Measurements from ENCODE around the gene IL17RE. TPM values are rescaled to one million over a fixed set of nuclear protein-coding genes. Genes with fewer than 3 reads are reported as not detected.

IL17RE gene
- total RNA-seq, 1 experiment from 2014 or later = 77.3 TPM

DNA sequence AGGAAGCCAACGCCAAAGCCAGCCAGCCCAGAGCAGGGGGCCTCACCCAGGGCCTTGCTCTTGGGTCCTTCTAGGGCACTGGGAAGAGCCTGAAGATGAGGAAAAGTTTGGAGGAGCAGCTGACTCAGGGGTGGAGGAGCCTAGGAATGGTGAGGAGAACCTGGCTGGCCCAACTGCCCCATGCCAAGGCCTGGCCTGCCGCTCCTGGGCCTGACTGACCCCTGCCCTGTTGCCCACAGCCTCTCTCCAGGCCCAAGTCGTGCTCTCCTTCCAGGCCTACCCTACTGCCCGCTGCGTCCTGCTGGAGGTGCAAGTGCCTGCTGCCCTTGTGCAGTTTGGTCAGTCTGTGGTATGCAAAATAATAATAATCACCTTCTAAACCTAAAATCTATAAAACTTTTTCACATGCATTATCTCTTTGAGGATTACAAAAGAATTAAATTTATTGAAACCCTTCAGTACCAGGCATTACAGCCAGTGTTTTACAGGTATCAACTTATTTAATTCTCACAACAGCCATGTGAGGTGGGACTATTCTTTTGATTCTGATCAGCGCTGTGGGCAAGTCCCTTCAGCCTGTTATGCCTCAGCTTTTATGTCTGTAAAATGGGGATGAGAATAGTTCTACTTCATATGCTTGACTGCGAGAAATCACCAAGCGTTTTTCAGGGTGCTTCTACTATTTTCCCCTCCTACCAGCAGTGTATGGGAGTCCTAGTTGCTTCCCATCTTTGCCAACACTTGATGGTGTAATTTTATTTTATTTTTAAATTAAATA is 15.8 kb downstream of the IL17RE start:
- TF ChIP-seq CTCF (IDR thresholded peaks at IDR 0.05; ENCODE audit: insufficient read depth in 1 of 2, low read depth in 1 of 2, low read length in 1 of 2, severe bottlenecking in 1 of 2, unreplicated experiment in 1 of 2) = no peak
- ChIA-PET POLR2A (interaction anchor here (0.6 kb wide), 1 partner anchor 15 kb away, joined by 3 read pairs; no protein-coding TSS in a partner anchor), CTCF (interaction anchor here (0.8 to 5.0 kb wide), 2 partner anchors 14 to 28 kb away, joined by 4 to 63 read pairs; partner anchors contain the start of gene CRELD1)
- BruUV-seq (replicated peaks) = no TSS peak
- Mint-ChIP-seq H3K27ac (ENCODE audit: unreplicated experiment) (peak overlapping the region; percentile 76), H3K36me3 (ENCODE audit: insufficient read depth, unreplicated experiment) (peaks cover 13% of the 10 kb centered on the region), H3K27me3 (ENCODE audit: insufficient read depth, unreplicated experiment) (no peaks in the 10 kb centered on the region), H3K9me3 (ENCODE audit: unreplicated experiment) (no peaks in the 10 kb centered on the region), H3K4me3 (ENCODE audit: unreplicated experiment) (no peak overlapping the region), H3K4me1 (ENCODE audit: low read depth, unreplicated experiment) (no peaks in the 10 kb centered on the region)
- Histone ChIP-seq H3K4me3 (ENCODE audit: low read depth, low read length) (no peak overlapping the region), H3K9me3 (no peaks in the 10 kb centered on the region), H3K4me1 (peaks cover 21% of the 10 kb centered on the region), H3K27me3 (replicated peaks; ENCODE audit: control insufficient read depth, insufficient read depth, low read length) (no peaks in the 10 kb centered on the region), H3K36me3 (ENCODE audit: control insufficient read depth, insufficient read depth, low read length) (peaks cover 2% of the 10 kb centered on the region; the same call in 1 of the 2 replicates)
- no peak for DNase-seq
- intact Hi-C loops (cut with micrococcal nuclease; ENCODE audit: unreplicated experiment) = loop anchor here (5.0 kb wide), 1 partner anchor 76 kb away; the partner anchor contains the start of gene RPUSD3

DNA sequence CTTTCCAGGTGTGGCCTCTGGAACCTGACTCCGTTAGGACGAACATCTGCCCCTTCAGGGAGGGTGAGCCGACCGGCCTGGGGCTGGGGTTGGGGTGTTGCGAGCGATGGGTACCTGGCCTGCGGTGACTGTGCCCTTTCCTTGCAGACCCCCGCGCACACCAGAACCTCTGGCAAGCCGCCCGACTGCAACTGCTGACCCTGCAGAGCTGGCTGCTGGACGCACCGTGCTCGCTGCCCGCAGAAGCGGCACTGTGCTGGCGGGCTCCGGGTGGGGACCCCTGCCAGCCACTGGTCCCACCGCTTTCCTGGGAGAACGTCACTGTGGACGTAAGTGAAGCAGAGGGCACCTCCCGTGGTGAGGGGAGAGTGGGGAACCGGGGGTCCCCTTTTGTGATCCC is 25.5 kb downstream of the IL17RE start:
- no peaks in the 10 kb centered on the region for H3K4me1 Mint-ChIP-seq (ENCODE audit: low read depth, unreplicated experiment)
- no peaks in the 10 kb centered on the region for H3K27me3 Mint-ChIP-seq (ENCODE audit: insufficient read depth, unreplicated experiment)
- DNase-seq = no peak
- Histone ChIP-seq H3K36me3 (ENCODE audit: control insufficient read depth, insufficient read depth, low read length) (no peaks in the 10 kb centered on the region), H3K4me1 (no peaks in the 10 kb centered on the region), H3K9me3 (no peaks in the 10 kb centered on the region), H3K27me3 (replicated peaks; ENCODE audit: control insufficient read depth, insufficient read depth, low read length) (no peaks in the 10 kb centered on the region), H3K4me3 (ENCODE audit: low read depth, low read length) (no peak overlapping the region)
- intact Hi-C loops (cut with micrococcal nuclease; ENCODE audit: unreplicated experiment) = no loop called here
- ChIA-PET POLR2A (no interaction called here), CTCF (no interaction called here)
- no peak for TF ChIP-seq CTCF (IDR thresholded peaks at IDR 0.05; ENCODE audit: insufficient read depth in 1 of 2, low read depth in 1 of 2, low read length in 1 of 2, severe bottlenecking in 1 of 2, unreplicated experiment in 1 of 2)
- H3K36me3 Mint-ChIP-seq (ENCODE audit: insufficient read depth, unreplicated experiment) = peaks cover 10% of the 10 kb centered on the region
- no peak overlapping the region for H3K27ac Mint-ChIP-seq (ENCODE audit: unreplicated experiment)
- no TSS peak for BruUV-seq (replicated peaks)
- no peaks in the 10 kb centered on the region for H3K9me3 Mint-ChIP-seq (ENCODE audit: unreplicated experiment)
- no peak overlapping the region for H3K4me3 Mint-ChIP-seq (ENCODE audit: unreplicated experiment)

- Mint-ChIP-seq H3K27me3 (ENCODE audit: insufficient read depth, unreplicated experiment) (no peaks in the 10 kb centered on the region), H3K9me3 (ENCODE audit: unreplicated experiment) (no peaks in the 10 kb centered on the region), H3K4me1 (ENCODE audit: low read depth, unreplicated experiment) (peaks cover 8% of the 10 kb centered on the region), H3K4me3 (ENCODE audit: unreplicated experiment) (no peak overlapping the region), H3K27ac (ENCODE audit: unreplicated experiment) (no peak overlapping the region), H3K36me3 (ENCODE audit: insufficient read depth, unreplicated experiment) (peaks cover 22% of the 10 kb centered on the region)
- peaks cover 6% of the 10 kb centered on the region; the same call in 1 of the 2 replicates for H3K4me1 ChIP-seq
- H3K9me3 ChIP-seq = no peaks in the 10 kb centered on the region
- intact Hi-C loops (cut with micrococcal nuclease; ENCODE audit: unreplicated experiment) = loop anchor here (1.0 to 5.0 kb wide), 3 partner anchors 16 to 104 kb away; partner anchors contain the start of gene RPUSD3
- ChIA-PET CTCF (interaction anchor here (0.6 to 4.4 kb wide), 8 partner anchors 12 to 369 kb away, joined by 3 to 63 read pairs (median 6); partner anchors contain the start of genes IL17RC and IL17RE), POLR2A (interaction anchor here (0.8 to 1.0 kb wide), 2 partner anchors 14 to 15 kb away, joined by 3 to 4 read pairs; partner anchors contain the start of gene IL17RC)
- BruUV-seq (replicated peaks) = no TSS peak
- no peaks in the 10 kb centered on the region for H3K27me3 ChIP-seq (replicated peaks; ENCODE audit: control insufficient read depth, insufficient read depth, low read length)
- no peaks in the 10 kb centered on the region for H3K36me3 ChIP-seq (ENCODE audit: control insufficient read depth, insufficient read depth, low read length)
- peak in 1 of 2 experiments; percentile 17 for TF ChIP-seq CTCF (IDR thresholded peaks at IDR 0.05; ENCODE audit: insufficient read depth in 1 of 2, low read depth in 1 of 2, low read length in 1 of 2, severe bottlenecking in 1 of 2, unreplicated experiment in 1 of 2)
- no peak for DNase-seq
- no peak overlapping the region for H3K4me3 ChIP-seq (ENCODE audit: low read depth, low read length)
These were observed 28.3 kb downstream of the IL17RE start for GRCh38 chr3:9930804-9931418.
